ENCODE data around the gene SERPINA6. TPM values are rescaled to one million over a fixed set of nuclear protein-coding genes. Genes with fewer than 3 reads are reported as not detected.

Gene SERPINA6
- polyA plus RNA-seq, 1 donor (not counting 4 experiments of a cell fraction or from before 2014, with no cell fraction given) = not detected

- Histone ChIP-seq H3K4me1 (ENCODE audit: control insufficient read depth, extremely low read depth, insufficient read depth, low read length) (no peaks in the 10 kb centered on the region), H3K79me2 (ENCODE audit: control insufficient read depth, insufficient read depth, low read length) (no peaks in the 10 kb centered on the region), H3K4me2 (ENCODE audit: control insufficient read depth, extremely low read depth, insufficient read depth, low read depth, low read length) (no peak within 1 kb of the TSS), H3K27ac (ENCODE audit: control insufficient read depth, insufficient read depth, low read length) (no peak within 1 kb of the TSS), H4K20me1 (ENCODE audit: control insufficient read depth, extremely low read depth, insufficient read depth, low read length) (no peaks in the 10 kb centered on the region), H3K27me3 (ENCODE audit: control insufficient read depth, extremely low read depth, insufficient read depth, low read length) (no peaks in the 10 kb centered on the region), H3K9me3 (ENCODE audit: control insufficient read depth, low read depth, low read length) (no peaks in the 10 kb centered on the region), H2AFZ (ENCODE audit: control insufficient read depth, low read length) (no peak within 1 kb of the TSS), H3K36me3 (ENCODE audit: control insufficient read depth in 2 of 2, extremely low read depth in 1 of 2, insufficient read depth in 2 of 2, low read length in 2 of 2) (no peaks in the 10 kb centered on the region), H3K4me3 (ENCODE audit: control insufficient read depth in 2 of 3, extremely low read depth in 1 of 3, insufficient read depth in 2 of 3, low read depth in 1 of 3, low read length in 3 of 3) (no peak within 1 kb of the TSS), H3K9me1 (ENCODE audit: control insufficient read depth, extremely low read depth, insufficient read depth, low read length) (no peaks in the 10 kb centered on the region), H3K9ac (ENCODE audit: control insufficient read depth, extremely low read depth, insufficient read depth, low read length) (no peak within 1 kb of the TSS)
- FAIRE-seq = no peak
- no peak for DNase-seq (ENCODE audit: low read depth, low spot score)
- dilution Hi-C loops (cut with MboI; ENCODE audit: extremely low pct_ligation_motif_present, low sequenced_read_pairs) = no loop called here
- TF ChIP-seq EZH2 (IDR thresholded peaks at IDR 0.05; ENCODE audit: low read length) (no peak), CTCF (optimal IDR thresholded peaks at IDR 0.05 in 1 of 3, IDR thresholded peaks at IDR 0.05 in 1 of 3, conservative IDR thresholded peaks at IDR 0.05 in 1 of 3; ENCODE audit: extremely low read depth in 1 of 3, insufficient read depth in 2 of 3, low read length in 3 of 3) (no peak)
Observed at GRCh38 chr14:94292872-94293577, 30.1 kb downstream of the SERPINA6 start, which contains the start of gene SERPINA10. TSS of gene SERPINA10 (minus strand) at chr14:94293268. CDS start at chr14:94290593, 2,675 bp downstream.

- DNase-seq (ENCODE audit: low read depth, low spot score) = no peak
- Histone ChIP-seq H2AFZ (ENCODE audit: control insufficient read depth, low read length) (no peak overlapping the region), H3K9ac (ENCODE audit: control insufficient read depth, extremely low read depth, insufficient read depth, low read length) (no peak overlapping the region), H3K27ac (ENCODE audit: control insufficient read depth, insufficient read depth, low read length) (no peak overlapping the region), H3K79me2 (ENCODE audit: control insufficient read depth, insufficient read depth, low read length) (no peaks in the 10 kb centered on the region), H4K20me1 (ENCODE audit: control insufficient read depth, extremely low read depth, insufficient read depth, low read length) (no peaks in the 10 kb centered on the region), H3K36me3 (ENCODE audit: control insufficient read depth in 2 of 2, extremely low read depth in 1 of 2, insufficient read depth in 2 of 2, low read length in 2 of 2) (no peaks in the 10 kb centered on the region), H3K4me3 (ENCODE audit: control insufficient read depth in 2 of 3, extremely low read depth in 1 of 3, insufficient read depth in 2 of 3, low read depth in 1 of 3, low read length in 3 of 3) (no peak overlapping the region), H3K9me3 (ENCODE audit: control insufficient read depth, low read depth, low read length) (no peaks in the 10 kb centered on the region), H3K27me3 (ENCODE audit: control insufficient read depth, extremely low read depth, insufficient read depth, low read length) (no peaks in the 10 kb centered on the region), H3K9me1 (ENCODE audit: control insufficient read depth, extremely low read depth, insufficient read depth, low read length) (no peaks in the 10 kb centered on the region), H3K4me2 (ENCODE audit: control insufficient read depth, extremely low read depth, insufficient read depth, low read depth, low read length) (no peak overlapping the region), H3K4me1 (ENCODE audit: control insufficient read depth, extremely low read depth, insufficient read depth, low read length) (no peaks in the 10 kb centered on the region)
- dilution Hi-C loops (cut with MboI; ENCODE audit: extremely low pct_ligation_motif_present, low sequenced_read_pairs) = no loop called here
- TF ChIP-seq EZH2 (IDR thresholded peaks at IDR 0.05; ENCODE audit: low read length) = no peak
- no peak for FAIRE-seq
Observed at GRCh38 chr14:94292526-94292871, 30.6 kb downstream of the SERPINA6 start.
